WERI-Rb-1 (cell line): ENCODE data around the gene SLC16A7.

Experiments
- DNase-seq: peaks from one replicate; pipeline ENCODE4 v3.0.0-alpha.2; 2020
- H3K27ac ChIP-seq: fragments of 250-450 bp; sonication (Bioruptor Pico); 2 replicates; pipeline ENCODE4 v1.5.1; 2020; ENCODE audit warnings: mild to moderate bottlenecking, moderate library complexity
- H3K27me3 ChIP-seq: fragments of 250-450 bp; sonication (Bioruptor Pico); 2 replicates; pipeline ENCODE4 v1.5.1; 2021; ENCODE audit warnings: mild to moderate bottlenecking, low read depth, moderate library complexity; ENCODE audit not compliant: insufficient read depth, severe bottlenecking
- H3K36me3 ChIP-seq: fragments of 250-450 bp; sonication (Bioruptor Pico); 2 replicates; pipeline ENCODE4 v1.5.1; 2020; ENCODE audit warnings: mild to moderate bottlenecking, moderate library complexity
- H3K4me3 ChIP-seq: 2 replicates; pipeline ENCODE4 v1.5.1; 2011; ENCODE audit warnings: low read depth, mild to moderate bottlenecking, control low read depth, low read length
- H3K9me3 ChIP-seq: fragments of 250-450 bp; sonication (Bioruptor Pico); 2 replicates; pipeline ENCODE4 v1.5.1; 2021; ENCODE audit warnings: mild to moderate bottlenecking, moderate library complexity; ENCODE audit not compliant: severe bottlenecking
- TF ChIP-seq, protein P1 (sequence below): IDR thresholded peaks from 2 replicates; pipeline ENCODE4 v1.5.1; 2011; ENCODE audit warnings: low read depth, mild to moderate bottlenecking, control low read depth, inconsistent platforms, low read length

SLC16A7 gene

DNA sequence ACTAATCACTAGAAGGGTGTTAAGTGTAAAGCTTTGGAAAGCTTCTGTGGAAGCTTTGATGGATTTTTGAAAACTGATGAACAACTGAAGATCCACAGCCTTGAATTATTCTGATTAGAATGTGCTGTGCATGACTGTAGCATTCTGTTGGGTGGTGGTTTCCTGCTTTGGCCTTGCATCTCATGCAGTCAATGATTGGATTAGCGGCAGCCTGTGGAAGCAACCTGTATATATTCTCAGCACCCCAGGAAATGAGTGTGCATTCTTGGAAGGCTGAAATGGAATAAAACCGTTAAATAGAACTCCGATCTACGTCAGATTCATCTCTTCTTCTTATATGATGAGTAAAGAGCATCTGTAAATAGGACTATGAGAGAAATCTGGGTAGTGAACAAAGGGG lies 120.2 kb downstream of the SLC16A7 start:
- Histone ChIP-seq H3K27me3 (no peaks in the 10 kb centered on the region), H3K4me3 (no peak overlapping the region), H3K36me3 (no peaks in the 10 kb centered on the region), H3K9me3 (no peaks in the 10 kb centered on the region), H3K27ac (no peak overlapping the region)
- no peak for DNase-seq
- TF ChIP-seq, protein P1, sequence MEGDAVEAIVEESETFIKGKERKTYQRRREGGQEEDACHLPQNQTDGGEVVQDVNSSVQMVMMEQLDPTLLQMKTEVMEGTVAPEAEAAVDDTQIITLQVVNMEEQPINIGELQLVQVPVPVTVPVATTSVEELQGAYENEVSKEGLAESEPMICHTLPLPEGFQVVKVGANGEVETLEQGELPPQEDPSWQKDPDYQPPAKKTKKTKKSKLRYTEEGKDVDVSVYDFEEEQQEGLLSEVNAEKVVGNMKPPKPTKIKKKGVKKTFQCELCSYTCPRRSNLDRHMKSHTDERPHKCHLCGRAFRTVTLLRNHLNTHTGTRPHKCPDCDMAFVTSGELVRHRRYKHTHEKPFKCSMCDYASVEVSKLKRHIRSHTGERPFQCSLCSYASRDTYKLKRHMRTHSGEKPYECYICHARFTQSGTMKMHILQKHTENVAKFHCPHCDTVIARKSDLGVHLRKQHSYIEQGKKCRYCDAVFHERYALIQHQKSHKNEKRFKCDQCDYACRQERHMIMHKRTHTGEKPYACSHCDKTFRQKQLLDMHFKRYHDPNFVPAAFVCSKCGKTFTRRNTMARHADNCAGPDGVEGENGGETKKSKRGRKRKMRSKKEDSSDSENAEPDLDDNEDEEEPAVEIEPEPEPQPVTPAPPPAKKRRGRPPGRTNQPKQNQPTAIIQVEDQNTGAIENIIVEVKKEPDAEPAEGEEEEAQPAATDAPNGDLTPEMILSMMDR: no peak

DNA sequence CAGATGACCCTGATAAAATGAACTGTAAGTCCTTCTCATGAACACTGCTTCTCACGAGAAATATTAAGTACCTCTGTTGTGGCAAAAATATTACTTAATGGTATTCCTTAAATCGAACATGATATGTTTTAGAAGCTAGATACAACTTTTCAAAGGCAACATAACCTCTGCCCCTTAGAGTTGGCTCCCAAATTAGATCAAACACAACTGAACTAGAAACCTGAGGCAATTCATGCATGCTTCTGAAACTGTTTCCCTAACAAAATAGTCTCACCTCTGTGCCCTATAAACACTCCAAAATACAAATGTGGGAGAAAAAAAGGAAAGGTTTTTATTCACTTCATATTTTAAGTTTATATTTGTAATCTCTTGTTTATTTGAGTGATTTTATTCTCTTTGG lies 121.6 kb downstream of the SLC16A7 start:
- Histone ChIP-seq H3K4me3 (no peak overlapping the region), H3K27ac (no peak overlapping the region), H3K27me3 (no peaks in the 10 kb centered on the region), H3K36me3 (no peaks in the 10 kb centered on the region), H3K9me3 (no peaks in the 10 kb centered on the region)
- DNase-seq: no peak
- TF ChIP-seq, protein P1: no peak

DNA sequence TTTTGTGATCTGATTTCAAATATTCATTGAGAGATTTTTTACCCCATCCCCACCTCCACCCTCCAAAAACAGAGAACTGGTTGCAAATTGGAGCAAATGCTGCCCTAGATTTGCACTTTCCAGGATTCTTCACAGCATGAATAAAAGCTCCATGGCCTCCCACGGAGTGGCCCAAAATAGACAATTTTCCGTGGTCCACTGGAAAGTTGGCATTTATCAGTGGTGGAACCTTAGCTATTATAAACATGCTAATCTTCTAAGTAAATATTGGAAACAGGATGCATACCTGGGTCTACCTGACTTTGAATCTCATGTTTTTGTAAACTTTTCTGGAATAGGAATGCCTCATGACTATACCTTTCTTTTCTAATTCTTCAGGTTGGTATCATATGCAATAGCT lies 123.9 kb downstream of the SLC16A7 start:
- H3K27me3 ChIP-seq: no peaks in the 10 kb centered on the region
- DNase-seq: no peak
- H3K9me3 ChIP-seq: no peaks in the 10 kb centered on the region
- TF ChIP-seq, protein P1: no peak
- no peak overlapping the region for H3K4me3 ChIP-seq
- no peak overlapping the region for H3K27ac ChIP-seq
- no peaks in the 10 kb centered on the region for H3K36me3 ChIP-seq

GRCh38 chr12:59723520-59723919 lies 127.7 kb downstream of the SLC16A7 start:
- Histone ChIP-seq H3K27ac (no peak overlapping the region), H3K27me3 (no peaks in the 10 kb centered on the region), H3K4me3 (no peak overlapping the region), H3K9me3 (no peaks in the 10 kb centered on the region), H3K36me3 (no peaks in the 10 kb centered on the region)
- TF ChIP-seq, protein P1: no peak
- no peak for DNase-seq

DNA sequence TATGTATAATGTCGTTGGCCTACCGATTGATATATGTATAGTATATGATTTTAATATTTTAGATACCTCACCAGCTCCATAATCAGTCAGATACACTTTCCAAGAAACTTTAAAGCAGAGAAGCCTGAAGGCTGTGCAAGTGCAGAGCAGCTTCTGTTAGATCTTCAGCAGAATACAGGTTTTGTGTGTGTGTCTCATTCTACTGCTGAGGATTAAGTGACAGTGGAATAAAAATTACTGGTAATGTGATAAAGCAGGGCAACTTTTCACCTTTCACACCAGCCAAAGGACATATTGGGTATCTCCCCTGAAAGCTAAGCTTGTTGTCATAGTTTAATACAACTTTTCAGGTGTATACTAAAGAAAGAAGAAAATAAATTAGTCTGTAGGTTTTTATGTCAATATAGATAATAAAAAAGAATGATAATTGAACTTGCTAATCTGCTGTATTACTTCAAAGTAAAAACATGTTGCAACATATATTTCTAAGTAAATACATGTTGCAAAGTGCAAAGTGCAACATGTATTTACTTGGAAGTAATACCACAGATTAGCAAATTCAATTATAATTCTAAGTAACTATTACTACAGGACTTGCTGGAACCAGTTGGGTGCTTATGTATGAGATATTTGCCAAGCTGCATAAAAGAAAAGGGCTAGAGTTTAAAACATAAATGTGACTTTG lies 128.3 kb downstream of the SLC16A7 start:
- no peaks in the 10 kb centered on the region for H3K27me3 ChIP-seq
- TF ChIP-seq, protein P1: no peak
- H3K36me3 ChIP-seq: no peaks in the 10 kb centered on the region
- no peak overlapping the region for H3K4me3 ChIP-seq
- H3K27ac ChIP-seq: no peak overlapping the region
- no peaks in the 10 kb centered on the region for H3K9me3 ChIP-seq
- DNase-seq: no peak

DNA sequence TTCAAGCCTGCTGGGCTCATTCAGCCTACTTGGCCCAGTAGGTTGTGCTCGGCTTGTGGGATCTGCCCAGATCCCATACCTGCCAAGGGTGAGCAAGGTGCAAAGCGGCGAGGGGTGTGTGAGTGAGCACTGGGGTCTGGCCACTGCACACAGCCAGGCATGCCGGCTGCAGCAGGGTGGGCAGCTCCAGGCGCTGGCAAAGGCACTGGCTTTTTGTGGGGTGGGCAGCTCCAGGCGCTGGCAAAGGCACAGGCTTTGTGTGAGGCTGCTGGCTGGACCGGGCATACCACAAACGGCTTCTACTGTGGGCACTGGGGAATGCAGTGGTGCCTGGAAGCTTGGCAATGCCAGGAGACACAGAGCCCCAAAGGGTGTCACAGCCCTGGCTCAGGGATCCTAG lies 137.4 kb downstream of the SLC16A7 start:
- no peaks in the 10 kb centered on the region for H3K36me3 ChIP-seq
- no peak overlapping the region for H3K27ac ChIP-seq
- DNase-seq: no peak
- H3K27me3 ChIP-seq: no peaks in the 10 kb centered on the region
- no peak overlapping the region for H3K4me3 ChIP-seq
- H3K9me3 ChIP-seq: no peaks in the 10 kb centered on the region
- TF ChIP-seq, protein P1: no peak
